Stimulated activated CD4-positive, alpha-beta T cell treated with anti-CD3 and anti-CD28 coated beads, TNF-alpha, amount 100 ng/mL, for 24 hours (primary cell): ENCODE results near the gene C1QTNF4.
"Not testable (repeated sequence)": the region's sequence is repeated elsewhere in the genome, so short reads cannot be mapped to it uniquely, and the experiment has no call there.

Source experiments
- DNase-seq, 3 experiments: peaks; one replicate each; pipeline ENCODE4 v3.0.0-alpha.2; 2020; ENCODE audit warnings: low read depth in 3 of 3

The C1QTNF4 gene

DNA sequence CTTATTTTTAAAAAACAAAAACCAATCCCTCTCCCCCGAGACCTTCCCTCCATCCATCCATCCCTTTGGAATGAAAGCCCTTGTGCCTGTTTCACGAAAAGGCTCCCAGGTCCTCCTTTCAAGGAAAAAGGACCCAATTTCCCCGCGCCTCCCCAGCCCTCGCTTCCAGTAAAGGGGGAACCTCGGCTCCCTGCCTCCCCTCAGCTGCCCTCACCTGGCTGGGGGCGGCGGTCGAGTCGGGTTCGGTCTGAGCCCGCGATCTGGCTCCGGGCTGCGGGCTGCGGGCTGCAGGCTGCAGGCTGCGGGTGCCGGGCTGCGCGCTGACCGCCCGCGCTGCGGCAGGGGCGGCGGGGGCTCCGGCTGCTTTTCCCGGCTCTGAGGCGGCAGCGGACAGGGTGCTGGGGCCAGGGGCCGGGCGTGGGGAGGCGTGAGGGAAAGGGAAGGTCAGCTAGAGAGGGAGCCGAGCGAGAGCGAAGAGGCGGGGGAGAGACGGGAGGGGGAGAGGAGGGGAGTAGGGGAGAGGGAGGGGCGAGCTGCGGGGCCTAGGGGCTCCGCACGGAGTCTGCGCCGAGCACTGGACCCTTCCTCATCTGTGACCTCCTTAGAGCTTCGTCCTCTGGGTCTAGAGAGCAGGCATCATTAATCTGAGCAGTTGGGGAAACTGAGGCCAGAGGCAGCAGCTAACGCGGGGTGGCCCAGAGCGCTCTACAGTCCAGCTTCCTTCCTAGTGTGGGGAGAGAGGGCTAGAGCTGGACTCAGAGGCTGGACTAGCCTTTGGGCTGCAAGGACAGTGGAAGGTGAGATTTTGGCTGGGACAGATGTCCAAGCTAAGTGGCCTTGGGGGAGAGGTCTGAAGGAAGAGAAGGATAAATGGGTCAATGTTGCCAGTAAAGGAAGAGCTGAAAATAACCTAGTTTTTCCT, at the start of gene C1QTNF4:
TSS of gene C1QTNF4 (minus strand) at position 478 of the 922 bp plus-strand sequence. CDS start 3,601 bp downstream, outside the sequence.
- DNase-seq: no peak

DNA sequence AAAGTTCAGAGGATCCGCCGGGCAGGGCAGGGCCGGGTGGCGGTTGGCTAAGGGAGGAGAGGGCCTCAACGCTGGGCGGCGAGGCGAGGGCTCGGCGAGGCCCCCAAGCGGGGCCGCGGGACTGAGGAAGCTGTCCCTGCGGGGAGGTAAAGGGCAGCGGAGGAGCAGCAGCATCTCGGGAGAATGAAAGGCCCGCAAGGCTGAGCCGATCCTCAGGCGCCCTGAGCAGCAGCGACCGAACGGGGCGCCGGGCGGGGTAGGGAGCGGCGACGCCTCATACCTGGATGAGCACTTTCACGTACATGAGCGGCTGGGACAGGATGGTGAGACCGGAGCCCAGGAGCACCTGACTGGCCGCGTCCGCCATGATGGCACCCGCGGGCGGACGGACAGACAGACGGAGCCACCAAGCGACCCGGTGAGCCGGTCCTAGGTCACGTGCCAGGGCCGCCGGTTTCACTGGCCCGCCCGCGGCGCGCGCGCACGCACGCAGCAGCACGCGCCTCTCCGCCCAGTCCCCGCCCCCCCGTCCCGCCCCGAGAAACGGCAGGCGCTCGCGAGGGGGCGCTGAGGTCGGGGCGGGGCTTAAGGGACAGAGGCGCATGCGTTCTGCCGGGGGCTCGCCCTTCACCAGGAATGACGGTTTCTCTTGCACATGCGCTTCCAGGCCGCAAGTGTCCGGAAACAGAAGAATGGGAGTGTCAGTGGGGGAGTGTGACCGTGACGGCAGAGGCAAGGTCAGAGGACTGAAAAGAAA, 48.1 kb upstream of the C1QTNF4 start, which contains the start of gene MTCH2:
TSS of gene MTCH2 (minus strand) at position 461 of the 757 bp plus-strand sequence. CDS start at position 367, 94 bp downstream.
- peak; percentile 88 to 96 (median 93) for DNase-seq

DNA sequence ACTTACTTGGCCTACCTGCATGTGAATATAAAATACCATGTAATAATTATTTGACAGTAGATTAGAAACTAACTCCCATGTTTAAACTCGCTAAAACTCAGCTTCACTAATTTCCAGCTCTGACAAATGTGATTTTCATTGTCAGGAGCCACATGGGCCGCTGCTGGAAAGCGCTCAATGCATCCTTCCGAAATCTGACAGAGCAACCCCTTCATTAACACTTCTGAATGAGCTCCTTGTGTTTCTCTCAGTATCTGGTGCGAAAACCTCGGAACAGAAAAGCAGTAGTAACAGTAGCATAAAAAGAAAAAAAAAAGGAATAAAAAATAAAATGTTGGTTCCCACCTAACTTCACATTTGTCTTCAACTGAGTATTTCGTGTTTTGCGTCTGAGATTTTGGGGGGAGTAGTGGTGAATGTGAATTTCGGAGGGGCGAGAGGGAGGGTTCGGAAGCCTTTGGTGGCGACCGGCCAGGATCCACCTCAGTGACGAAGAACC, 47.4 kb upstream of the C1QTNF4 start:
- DNase-seq: no peak

DNA sequence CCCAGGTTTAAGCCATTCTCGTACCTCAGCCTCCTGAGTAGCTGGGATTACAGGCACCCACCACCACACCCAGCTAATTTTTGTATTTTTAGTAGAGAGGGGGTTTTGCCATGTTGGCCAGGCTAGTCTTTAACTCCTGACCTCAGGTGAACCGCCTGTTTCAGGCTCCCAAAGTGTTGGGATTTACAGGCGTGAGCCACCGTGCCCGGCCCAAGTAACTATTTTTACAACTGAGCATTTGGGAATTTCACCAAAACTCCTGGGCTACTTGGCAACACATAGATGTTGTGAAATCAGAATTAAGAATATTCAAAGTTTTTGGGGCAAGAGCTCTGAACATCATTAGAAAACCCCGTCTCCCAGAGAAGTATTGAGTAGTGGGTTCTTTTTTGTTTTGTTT, 46.3 kb upstream of the C1QTNF4 start:
- DNase-seq: not testable (repeated sequence)

DNA sequence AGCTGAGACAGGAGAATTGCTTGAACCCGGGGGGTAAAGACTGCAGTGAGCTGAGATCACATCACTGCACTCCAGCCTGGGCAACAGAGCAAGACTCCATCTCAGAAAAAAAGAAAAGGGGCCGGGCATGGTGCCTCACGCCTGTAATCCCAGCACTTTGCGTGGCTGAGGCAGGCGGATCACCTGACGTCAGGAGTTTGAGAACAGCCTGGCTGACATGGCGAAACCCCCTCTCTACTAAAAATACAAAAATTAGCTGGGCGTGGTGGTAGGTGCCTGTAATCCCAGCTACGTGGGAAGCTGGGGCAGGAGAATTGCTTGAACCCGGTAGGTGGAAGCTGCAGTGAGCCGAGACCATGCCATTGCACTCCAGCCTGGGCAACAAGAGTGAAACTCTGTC, 42.1 kb upstream of the C1QTNF4 start:
- DNase-seq: not testable (repeated sequence)

DNA sequence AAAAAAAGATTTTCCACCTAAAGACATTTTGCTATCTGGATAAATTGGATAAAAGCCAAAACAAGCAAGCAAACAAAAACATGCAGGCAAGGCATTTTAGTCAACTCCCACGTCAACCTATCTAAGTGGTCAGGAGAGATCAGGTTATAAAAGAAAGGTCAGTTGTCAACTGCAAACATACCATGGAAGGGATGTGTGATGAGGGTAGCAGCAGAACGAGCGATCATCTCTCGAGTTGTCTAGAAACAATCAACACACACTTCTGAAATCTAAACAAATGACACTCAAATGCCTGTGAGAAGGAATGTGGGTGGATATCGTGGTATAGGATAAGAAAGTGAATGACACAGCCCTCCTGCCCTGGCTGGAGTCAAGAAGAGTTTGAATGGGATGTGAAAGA, 37.3 kb upstream of the C1QTNF4 start:
- no peak for DNase-seq

DNA sequence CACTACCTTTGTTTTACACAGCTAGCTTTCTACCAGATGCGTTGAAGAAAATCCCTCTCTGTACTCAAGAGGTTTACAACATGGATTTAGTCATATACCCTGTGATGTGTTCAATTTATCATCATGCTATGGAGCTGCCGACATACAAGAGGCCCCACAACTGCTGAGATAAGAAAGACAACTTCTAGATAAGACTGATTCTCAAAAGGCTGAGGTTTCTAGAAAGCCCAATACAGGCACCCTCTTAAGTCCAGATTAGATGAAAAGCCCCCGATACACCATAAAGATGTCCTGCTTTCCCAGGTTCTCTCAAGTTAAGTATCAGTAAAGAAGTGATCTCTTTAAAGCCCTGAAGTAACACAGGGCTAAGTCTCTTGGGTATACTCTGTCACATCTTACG, 33.8 kb upstream of the C1QTNF4 start:
- DNase-seq: no peak

DNA sequence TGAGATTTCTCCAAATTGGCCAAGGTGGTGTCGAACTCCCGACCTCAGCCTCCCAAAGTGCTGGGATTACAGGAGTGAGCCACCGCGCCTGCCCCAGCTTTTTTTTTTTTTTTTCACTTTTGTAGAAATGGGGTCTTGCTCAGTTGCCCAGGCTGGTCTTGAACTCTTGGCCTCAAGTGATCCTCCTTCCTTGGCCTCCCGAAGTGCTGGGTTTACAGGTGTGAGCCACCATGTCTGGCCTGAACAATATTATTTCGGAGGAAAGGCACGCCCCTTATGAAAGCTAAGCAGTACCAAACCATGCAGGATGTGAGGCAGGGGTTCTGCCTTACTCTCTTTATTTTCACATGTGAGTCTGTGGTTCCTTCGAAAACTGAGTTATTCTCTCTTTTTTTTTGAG, 32.0 kb upstream of the C1QTNF4 start:
- no peak for DNase-seq

DNA sequence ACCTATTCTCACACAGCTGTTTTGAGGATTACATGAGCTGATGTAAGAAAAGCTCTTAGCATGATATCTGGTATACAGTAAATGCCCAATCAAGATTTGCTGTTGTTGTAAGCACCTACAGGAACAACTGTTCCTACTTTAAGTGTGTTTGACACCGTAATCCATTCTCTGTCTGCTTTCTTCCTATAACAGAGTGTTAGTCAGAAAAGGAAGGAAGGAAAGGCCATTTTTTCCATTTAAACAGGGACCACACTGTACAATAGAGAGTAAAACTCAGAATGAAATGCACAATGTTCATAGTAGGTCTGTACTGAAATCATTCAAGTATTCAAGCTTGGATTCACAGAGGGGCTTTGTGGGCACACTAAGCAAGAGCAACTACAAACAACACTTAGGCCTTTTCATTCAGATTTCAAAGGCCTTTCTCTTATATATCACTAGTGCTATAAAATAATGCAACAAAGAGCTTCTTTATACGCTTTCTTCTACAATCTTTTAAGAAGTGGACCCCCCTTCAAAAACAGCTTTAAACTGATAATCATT, 26.7 kb upstream of the C1QTNF4 start:
- DNase-seq: no peak

DNA sequence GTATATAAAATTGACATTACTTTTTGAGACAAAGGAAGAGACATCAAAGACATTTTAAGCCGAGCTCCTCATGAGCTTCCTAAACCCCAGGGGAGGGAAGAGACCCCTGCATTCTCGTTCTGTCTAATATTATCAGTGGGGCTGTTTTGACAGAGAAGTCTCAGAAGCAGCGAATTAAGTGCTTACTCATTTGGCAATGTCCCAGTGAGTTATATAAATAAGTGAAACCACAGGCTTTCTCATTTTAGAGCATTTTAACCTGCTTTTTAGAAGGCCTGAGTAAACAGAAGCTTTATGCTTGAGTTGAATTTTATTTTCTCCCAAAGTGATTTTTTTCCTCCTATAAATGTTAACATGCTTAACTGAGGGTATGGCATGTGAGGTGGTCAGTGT, 23.2 kb upstream of the C1QTNF4 start:
- no peak for DNase-seq

DNA sequence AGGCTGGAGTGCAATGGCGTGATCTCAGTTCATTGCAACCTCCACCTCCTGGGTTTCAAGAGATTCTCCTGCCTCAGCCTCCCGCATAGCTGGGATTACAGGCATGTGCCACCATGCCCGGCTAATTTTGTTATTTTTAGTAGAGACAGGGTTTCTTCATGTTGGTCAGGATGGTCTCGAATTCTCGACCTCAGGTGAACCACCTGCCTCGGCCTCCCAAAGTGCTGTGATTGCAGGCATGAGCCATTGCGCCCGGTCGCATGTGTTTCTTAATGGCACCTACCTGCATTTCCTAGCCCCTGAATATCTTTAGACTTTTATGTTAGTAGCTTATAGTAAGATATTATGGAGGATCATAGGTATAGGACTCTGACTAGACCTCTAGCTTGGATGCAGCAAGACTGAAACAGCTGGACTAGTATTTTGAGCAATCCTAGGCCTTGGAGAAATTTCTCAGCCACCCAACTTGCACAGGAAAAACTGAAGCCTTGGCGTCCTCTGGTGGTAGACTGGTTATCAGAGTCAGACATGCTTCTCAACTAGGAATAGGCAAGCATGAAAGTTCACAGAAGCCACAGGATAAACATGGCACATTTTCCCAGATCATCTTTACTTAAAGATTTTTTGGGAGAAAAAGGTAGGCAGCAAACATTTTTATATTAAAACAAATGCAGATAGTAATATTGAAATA, 22.7 kb upstream of the C1QTNF4 start:
- DNase-seq: no peak

DNA sequence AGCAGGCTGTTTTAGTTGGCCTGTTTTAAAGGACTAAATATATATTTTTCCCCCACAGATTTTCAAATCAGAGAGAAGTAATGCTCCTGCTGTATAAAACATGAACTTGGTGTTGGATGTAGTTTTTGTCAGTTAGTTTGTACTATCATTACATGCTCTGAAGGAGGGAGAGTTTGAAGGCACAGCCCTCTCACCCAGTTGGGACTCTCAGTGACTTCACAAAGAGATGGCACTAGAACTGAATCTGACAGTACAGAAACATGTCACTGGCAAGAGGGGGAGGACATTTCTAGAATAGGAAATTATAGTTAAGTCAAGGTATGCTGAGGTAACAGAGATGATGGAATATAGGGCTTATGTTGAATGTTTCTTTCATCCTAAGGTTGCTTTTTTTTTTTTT, 21.0 kb upstream of the C1QTNF4 start:
- no peak for DNase-seq

DNA sequence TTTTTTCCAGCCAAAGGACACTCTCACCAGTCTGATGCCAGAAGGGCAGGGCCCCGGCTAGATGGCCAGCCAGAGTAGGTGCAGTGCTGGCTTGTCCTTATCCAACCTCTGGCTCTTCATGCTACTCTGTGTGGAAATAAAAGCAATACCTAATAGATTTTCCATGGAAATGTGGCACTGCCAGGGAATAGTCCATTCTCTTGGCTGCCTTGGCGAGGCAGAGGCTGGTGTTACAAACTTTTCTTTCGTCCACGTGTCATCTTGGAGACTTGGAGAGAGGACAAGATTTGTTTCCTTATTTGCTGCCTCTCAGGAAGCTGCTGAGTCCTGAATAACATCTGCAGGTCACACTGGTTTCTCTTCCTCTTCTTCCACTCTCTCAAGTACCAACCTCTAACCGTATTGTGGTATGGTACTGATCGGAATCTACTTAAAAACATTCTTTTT, 17.2 kb upstream of the C1QTNF4 start:
- DNase-seq: no peak

DNA sequence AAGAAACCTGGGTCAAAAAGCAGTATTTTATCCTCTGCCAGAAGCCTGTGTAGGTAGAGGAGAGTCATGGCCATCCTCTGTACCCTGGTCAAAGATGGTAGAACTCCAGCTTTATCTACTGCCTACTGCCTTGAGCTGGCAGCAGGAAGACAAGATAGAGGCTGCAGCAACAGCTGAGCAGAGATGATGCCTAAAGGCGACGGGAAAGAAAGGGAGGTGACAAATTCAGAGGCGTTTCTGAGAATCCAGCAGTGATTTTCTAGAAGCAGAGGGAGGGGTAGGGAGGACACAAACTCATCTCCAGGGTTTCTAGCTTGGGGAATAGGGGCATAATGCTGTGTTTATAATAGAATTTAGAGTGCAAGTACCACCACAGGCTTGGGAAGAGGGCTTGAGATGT, 15.5 kb upstream of the C1QTNF4 start:
- no peak for DNase-seq

DNA sequence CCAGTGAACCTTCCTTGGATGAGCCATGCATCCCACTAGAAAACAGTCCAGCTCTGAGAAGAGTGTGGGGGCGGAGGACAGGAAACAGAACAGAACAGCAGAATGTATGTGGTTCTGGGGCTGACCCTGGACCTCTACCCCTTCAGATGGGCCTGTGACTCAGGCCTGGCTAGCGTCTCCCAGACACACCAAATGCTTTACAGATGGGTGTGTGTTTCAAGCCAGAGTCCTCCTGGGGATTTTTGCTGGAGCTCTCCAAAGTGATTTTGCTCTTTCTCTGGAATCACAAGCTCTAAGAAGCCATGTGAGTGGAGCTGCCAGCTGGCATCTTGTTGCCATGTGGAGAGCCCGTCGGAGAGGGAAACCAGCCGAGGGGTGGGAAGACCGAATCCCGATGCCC, 13.2 kb upstream of the C1QTNF4 start:
- no peak for DNase-seq

DNA sequence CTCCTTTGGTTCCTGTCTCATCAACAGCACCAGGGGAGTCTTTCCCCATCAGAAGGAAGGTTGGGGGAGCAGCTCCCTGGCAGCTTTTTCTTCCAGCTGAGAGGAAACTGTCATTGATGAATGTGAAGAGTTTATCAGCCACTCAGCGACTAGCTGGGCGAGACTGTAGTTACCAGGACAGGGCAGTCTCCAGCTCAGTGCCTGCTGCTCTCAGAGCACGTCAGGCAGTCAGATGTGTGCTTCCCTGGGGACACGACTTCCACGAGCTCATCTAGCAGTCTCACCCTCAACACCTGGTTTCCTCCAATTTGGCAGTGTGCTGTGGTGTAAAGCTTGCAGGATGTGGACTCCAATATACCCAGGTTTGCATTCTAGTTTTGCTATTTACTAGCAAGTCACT, 12.5 kb upstream of the C1QTNF4 start:
- DNase-seq: no peak

DNA sequence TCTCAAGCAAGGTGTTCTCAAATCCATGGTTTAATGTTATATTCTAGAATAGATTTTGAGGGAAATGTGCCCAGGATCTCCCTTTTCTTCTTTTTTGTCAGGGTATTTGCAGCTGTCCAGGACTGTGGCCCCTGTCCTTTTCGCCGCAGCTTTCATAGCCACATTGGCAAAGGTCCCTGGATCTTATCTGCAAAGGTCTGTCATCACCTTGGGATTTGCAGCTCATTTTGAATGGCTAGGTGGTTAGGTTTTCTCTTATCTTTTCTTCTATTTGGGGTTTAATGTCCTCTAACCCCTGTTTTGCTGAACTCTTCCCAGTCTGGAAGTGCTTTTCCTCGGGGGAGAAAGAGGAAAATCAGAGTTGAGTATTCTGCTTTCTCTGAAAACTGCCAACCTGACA, 11.7 kb upstream of the C1QTNF4 start:
- DNase-seq: no peak

DNA sequence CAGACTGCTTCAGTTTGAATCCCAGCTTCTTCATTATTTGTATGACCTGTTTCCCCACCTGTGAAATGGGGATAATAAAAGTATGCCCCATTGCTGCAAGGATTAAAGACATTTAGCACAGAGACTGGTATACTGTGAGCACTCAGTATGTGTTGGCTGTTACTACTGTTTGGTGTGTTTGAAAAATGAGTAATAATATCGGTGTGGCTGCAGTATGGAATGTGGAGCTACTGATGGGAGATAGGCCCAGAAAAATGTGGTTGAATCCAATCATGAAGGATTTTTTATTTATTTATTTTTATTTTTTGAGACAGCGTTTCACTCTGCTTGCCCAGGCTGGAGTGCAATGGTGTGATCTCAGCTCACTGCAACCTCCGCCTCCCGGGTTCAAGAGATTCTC, 9.1 kb upstream of the C1QTNF4 start:
- DNase-seq: no peak

DNA sequence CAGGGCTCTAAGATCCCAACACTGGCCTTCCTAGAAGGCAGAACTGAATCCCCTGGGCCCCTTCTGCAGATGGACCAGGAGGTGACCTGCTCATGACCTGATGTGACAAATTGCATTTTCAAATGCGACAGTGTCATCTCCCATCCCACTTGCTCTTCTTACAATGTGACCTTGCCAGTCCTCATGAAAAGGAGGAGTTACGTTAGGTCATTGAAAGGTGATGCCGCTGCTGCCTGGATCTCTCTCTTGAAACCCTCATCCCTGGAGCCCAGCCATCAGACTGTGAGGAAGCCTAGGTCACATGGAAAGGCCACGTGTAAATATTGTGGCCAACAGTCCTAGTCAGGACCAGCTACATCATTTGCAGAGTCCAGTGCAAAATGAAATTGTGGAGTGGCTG, 5.7 kb upstream of the C1QTNF4 start:
- DNase-seq: no peak

DNA sequence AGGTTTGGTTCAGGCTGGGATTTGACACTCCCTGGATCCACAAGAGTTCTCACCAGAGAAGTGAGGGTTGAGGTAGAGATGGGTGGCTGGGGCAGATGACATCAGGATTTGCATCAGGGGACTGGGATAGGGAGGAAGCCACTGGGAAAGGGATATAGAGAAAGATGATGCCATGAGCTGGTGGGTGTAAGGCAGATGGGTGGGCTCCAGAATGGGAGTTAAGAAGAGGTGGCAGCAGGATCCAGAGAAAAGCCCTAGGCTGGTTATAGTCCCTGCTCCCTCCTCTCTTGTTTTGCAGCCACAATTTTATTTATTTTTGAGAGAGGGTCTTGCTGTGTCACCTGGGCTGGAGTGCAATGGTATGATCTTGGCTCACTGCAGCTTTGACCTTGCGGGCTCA, 1.8 kb upstream of the C1QTNF4 start:
- no peak for DNase-seq

DNA sequence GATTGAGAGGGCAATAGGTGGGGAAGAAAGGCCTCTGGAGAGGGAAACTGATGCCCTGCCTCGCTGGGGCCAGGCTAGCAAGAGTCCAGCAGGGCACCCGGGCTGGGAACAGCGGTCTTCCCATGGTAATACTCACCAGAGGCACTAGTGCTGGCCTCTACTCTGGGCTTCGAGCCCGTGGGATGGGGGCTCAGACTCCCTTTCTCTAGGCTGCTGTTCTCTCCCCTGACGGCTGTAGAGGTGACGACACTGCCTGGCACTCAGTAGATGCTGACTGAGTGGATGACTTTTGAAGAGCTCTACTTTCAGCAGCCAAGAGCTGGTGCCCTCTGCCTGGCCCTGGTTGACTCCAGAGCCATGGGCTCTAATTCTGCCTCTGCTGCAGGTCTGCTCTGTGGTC, 818 bp upstream of the C1QTNF4 start:
- no peak for DNase-seq

DNA sequence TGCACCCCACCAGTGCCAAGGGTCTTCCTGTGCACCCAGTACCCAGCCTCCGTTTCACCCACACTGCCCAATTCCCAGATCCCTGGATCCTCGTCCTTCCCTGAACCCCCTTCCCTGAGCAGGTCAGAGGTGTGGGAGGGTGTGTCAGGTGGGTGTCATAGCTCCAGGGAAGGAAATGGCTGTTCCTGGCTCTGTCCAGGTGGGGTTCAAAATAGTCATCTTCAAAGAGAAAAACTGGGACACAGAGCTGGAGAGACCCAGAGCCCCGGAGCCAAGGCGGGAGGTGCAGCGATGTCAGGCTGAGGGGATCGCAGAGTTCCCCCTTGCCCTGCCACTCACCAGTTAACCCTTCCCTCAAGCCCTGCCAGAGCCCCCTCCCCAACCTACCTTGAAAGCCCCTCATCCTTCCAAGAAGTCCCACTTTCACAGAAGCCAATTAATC, 698 bp downstream of the C1QTNF4 start:
- no peak for DNase-seq
